ENCODE measurements around the gene FYTTD1.
A peak's percentile ranks its signal among the peaks of the same experiment; 100 is the strongest.
"Not testable (repeated sequence)": the region's sequence is repeated elsewhere in the genome, so short reads cannot be mapped to it uniquely, and the experiment has no call there.

The FYTTD1 gene, protein sequence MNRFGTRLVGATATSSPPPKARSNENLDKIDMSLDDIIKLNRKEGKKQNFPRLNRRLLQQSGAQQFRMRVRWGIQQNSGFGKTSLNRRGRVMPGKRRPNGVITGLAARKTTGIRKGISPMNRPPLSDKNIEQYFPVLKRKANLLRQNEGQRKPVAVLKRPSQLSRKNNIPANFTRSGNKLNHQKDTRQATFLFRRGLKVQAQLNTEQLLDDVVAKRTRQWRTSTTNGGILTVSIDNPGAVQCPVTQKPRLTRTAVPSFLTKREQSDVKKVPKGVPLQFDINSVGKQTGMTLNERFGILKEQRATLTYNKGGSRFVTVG

DNA sequence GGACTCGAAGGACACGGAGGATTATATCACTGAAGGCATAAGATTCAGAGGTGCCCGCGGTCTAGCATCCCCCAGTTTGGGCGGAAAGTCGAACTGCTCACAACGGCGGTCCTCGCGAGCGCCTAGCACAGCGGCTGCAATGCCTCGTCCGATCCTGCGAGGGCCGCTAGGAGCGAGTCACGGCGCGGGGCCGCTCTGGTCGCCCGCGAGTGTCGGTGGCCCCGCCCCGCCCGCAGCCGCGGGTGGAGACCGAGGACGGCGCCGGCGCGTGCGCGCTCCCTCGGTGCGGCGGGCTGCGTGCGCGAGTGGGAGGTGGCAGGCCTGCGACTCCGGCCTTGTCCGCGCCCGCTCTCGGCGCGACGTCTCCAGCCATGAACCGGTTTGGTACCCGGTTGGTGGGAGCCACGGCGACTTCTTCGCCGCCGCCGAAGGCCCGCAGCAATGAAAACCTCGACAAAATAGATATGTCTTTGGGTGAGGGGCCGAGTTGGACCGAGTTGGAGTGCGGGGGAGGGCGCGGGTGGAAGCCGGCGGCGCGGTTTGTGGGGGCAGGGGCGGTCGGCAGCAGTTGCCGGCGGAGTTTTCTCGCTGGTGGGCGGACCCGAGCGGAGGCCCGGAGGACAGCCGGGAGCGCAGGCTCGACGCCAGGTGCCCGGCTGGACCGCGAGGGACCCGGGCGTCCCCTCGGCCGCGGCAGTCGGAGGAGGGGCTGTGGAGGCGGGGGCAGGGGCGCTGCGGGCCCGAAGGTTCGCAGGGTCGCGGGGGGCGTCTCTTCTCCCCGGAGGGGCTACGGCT is at the start of gene FYTTD1:
FYTTD1 (plus strand) TSS at position 283 of the 795 bp plus-strand sequence; CDS start at position 372, 89 bp downstream.
- peak; percentile 88 for DNase-seq (ENCODE audit: low read depth)

GRCh38 chr3:197700095-197700494 is 49.6 kb upstream of the FYTTD1 start:
- DNase-seq (ENCODE audit: low read depth), result no peak

- DNase-seq (ENCODE audit: low read depth), result no peak
Measured at GRCh38 chr3:197701841-197702240, 47.8 kb upstream of the FYTTD1 start.

GRCh38 chr3:197706658-197707057 is 43.0 kb upstream of the FYTTD1 start:
- no peak for DNase-seq (ENCODE audit: low read depth)

DNA sequence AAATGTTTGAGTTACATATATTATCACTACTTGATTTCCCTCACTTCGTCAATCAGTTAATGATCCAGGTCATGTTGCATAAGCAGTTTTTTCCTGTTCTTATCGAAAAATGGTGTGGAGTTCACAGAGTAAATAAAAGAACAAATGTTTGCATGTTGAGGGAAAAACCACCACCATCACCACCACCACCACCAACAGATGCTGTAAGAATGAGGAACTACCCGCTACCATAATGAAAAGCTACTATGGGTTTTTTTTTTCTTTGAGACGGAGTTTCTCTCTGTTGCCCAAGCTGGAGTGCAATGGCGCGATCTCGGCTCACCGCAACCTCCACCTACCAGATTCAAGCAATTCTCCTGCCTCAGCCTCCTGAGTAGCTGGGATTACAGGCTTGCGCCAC is 40.5 kb upstream of the FYTTD1 start:
- DNase-seq (ENCODE audit: low read depth), result no peak

DNA sequence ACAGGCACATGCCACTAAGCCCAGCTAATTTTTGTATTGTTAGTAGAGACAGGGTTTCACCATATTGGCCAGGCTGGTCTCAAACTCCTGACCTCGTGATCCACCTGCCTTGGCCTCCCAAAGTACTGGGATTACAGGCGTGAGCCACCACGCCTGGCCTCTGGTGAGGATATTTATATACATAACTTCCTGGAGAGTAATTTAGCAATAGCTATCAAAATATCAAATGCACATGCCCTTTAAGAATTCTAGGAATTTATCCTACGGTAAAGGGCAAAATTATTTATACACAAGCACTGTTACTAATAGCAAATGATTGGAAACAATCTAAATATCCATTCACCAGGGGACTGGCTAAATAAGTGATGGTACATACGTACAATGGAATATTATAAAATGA is 38.7 kb upstream of the FYTTD1 start:
- not testable (repeated sequence) for DNase-seq (ENCODE audit: low read depth)

GRCh38 chr3:197711973-197712707 is 37.5 kb upstream of the FYTTD1 start:
- peak; percentile 74 for DNase-seq (ENCODE audit: low read depth)

DNA sequence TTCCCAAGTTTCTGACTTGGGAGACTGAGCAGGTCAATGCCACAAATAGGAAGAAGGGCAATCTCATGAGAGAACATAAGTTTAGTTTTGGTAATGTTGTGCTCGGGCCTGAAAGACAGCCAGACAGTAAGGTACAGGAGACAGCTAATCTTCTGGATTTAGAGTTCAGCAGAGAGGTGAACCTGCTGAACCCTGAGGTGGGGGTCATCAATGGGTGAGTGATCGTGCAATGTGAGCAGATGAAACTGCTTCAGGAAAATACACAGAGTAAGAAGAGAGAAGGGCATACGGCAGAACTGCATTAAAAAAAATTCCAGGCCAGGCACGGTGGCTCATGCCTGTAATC is 36.2 kb upstream of the FYTTD1 start:
- no peak for DNase-seq (ENCODE audit: low read depth)

GRCh38 chr3:197714251-197714650 is 35.4 kb upstream of the FYTTD1 start:
- DNase-seq (ENCODE audit: low read depth), result no peak

DNA sequence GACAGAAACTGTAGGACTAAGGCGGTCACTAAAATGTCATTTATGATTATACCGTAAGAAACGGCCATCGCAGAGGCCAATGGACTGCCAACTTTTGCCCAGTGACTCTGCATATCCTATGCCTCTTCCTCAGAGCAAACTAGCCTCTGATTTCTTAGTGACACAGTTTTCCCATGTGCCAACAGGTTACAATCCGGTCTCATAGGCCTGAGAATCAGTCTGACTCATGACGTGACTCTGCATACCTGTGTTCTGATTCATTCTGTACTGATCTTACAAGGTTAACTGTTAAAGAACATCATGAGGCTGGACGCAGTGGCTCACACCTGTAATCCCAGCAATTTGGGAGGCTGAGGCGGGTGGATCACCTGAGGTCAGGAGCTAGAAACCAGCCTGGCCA is 30.8 kb upstream of the FYTTD1 start:
- DNase-seq (ENCODE audit: low read depth), result no peak

DNA sequence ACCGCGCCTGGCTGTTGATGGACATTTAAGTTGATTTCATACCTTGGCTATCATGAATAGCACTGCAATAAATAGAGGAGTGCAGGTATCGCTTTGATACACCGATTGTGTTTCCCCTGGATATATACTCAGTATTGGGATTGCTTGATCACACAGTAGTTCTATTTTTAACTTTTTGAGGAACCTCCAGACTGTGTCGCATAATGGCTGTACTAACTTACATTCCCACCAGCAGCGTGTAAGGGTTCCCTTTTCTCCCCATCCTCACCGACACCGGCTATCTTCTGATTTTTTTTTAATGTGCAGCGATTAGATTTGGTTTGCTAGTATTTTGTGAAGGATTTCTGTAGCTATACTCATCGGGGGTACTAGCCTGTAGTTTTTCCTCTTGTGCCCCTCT is 29.0 kb upstream of the FYTTD1 start:
- no peak for DNase-seq (ENCODE audit: low read depth)

- DNase-seq (ENCODE audit: low read depth), result no peak
Measured at GRCh38 chr3:197722734-197723133, 26.9 kb upstream of the FYTTD1 start.

DNA sequence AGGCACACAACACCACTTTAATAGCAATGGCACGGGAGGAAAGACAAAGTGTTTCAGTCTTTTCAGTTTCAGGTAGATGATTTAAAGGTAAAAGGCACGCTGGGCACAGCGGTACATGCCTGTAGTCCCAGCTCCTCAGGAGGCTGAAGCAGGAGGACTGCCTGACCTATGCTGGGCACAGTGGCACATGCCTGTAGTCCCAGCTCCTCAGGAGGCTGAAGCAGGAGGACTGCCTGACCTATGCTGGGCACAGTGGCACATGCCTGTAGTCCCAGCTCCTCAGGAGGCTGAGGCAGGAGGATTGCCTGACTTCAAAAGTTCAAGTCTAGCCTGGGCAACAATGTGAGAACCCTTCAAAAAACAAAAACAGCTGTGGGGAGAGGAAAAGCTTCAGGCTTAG is 21.8 kb upstream of the FYTTD1 start:
- not testable (repeated sequence) for DNase-seq (ENCODE audit: low read depth)

DNA sequence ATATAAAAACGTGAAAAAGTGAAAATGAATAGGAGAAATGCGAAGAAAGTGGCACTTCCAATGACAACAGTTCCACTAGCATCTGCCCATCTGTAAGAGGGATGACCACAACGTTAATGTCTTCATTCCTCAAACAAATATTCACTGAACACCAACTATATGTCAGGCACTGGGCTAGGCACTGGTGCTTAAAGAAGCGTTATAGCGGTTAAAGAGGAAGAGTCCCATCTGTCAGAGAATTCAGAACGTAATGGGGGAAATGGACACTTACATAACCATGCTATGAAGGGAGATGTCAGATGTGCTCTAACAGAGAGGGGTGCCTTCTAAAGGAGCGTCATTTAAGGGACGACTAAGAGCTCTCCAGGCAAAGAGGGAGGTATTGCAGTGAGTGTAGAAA is 21.2 kb upstream of the FYTTD1 start:
- no peak for DNase-seq (ENCODE audit: low read depth)

- no peak for DNase-seq (ENCODE audit: low read depth)
Measured at GRCh38 chr3:197730200-197730599, 19.5 kb upstream of the FYTTD1 start.

DNA sequence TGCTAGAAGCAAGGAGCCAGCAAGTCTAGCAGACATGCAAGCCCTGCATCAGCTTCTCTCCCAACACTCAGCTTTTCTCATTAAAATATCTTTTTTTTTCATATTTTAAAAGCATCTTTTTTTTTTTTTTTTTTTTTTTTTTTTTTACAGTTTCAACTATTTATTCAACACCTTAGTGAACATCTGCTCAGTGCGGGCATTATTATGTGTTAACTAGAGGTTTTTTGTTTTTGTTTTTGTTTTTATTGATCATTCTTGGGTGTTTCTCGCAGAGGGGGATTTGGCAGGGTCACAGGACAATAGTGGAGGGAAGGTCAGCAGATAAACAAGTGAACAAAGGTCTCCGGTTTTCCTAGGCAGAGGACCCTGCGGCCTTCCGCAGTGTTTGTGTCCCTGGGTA is 18.9 kb upstream of the FYTTD1 start:
- DNase-seq (ENCODE audit: low read depth), result not testable (repeated sequence)

GRCh38 chr3:197731483-197731882 is 18.2 kb upstream of the FYTTD1 start:
- not testable (repeated sequence) for DNase-seq (ENCODE audit: low read depth)

DNA sequence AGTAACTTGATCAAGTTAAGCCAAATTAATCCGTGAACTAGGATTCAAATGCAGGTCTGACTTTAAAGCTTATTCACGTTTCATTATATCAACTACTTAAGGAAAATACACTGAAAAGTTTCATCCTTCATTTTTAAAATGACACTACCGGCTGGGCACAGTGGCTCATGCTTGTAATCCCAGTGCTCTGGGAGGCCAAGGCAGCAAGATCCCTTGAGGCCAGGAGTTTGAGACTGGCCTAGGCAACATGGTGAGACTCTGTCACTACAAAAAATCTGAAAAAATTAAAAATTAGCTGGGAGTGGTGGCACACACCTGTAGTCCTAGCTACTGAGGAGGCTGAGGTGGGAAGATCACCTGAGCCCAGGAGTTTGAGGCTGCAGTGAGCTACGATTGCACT is 16.6 kb upstream of the FYTTD1 start:
- DNase-seq (ENCODE audit: low read depth), result no peak

GRCh38 chr3:197734667-197735318 is 14.9 kb upstream of the FYTTD1 start:
- DNase-seq (ENCODE audit: low read depth), result no peak

DNA sequence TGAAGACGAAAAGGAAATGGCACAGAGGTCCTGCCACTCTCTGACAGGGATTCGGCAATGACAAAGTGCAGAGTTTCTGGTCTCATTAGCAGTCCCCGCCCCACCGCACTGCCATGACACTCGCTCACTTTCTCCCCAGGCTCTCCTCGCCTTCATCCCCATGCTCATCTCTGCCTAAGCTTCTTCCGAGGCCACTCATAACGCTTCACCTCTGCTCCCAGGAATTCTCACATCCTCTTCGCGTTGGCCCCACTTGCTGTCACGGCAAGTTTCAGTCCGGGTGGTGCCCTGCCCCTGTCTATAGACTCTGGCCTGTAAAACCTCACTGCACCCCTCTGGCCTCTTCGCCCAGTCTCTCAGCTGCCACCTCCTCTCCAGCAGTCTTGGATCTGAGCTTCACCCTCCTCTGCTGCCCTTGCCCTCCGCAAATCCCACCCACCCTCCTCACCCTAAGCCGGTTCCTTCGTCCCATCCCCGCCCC is 13.6 kb upstream of the FYTTD1 start:
- peak; percentile 24 for DNase-seq (ENCODE audit: low read depth)

DNA sequence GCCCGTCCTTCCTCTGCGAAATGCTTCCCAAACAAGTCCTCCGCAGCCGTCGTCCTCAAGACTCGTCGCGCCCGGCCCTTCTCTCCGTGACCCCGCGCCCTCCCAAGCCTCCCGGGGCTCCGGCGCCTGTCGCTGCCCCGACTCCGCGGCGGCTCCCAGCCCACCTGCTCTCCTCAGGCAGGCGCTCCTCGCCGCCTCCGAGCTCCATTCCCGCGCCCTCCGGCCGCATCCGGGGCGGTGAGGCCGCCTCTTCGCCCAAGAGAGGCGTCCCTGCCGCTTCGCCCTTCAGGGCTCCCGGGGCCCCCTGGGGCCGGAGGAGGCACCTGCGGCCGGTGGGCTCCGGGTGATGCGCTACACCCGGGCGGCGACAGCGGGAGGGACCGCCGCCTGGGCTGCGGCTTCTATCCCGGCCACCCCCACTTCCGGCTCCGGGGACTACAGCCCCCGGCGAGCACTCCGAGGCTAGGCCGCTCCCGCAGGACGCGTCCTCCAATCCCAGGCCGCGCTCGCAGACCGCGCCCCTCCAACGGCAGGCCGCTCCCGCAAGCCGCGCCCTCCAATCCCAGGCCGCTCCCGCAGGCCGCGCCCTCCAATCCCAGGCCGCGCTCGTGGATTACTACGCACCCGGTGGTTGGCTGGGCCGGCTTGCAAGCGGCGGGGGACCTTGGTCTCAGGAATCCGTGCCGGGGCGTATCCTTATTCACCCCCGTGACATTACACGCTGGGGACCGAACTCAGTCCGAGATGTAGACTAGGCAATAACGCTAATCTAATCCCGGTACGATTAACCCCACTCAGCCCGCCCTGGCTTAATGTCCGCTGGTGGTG is 13.0 kb upstream of the FYTTD1 start, which contains the start of gene RUBCN:
RUBCN (minus strand) TSS at position 414 of the 828 bp plus-strand sequence; CDS start at position 229, 185 bp downstream.
- DNase-seq (ENCODE audit: low read depth), result peak; percentile 93
